GM12878 (cell line): ENCODE measurements around the gene PARK7.

ENCODE experiments used
- BCL11A ChIP-seq: IDR thresholded peaks from 2 replicates; pipeline ENCODE4 v1.6.1; 2011; ENCODE audit warnings: low read depth, low read length
- CBFB ChIP-seq: IDR thresholded peaks from 2 replicates; pipeline ENCODE4 v1.6.1; 2016; ENCODE audit warnings: antibody characterized with exemption, low read depth
- MTA3 ChIP-seq: IDR thresholded peaks from 2 replicates; pipeline ENCODE4 v1.6.1; 2012; ENCODE audit warnings: low read length, inconsistent platforms, borderline replicate concordance
- NR2C2 ChIP-seq: IDR thresholded peaks from 2 replicates; pipeline ENCODE4 v1.6.1; 2011; ENCODE audit warnings: borderline replicate concordance, low read depth; ENCODE audit not compliant: control insufficient read depth, insufficient read length
- PBX3 ChIP-seq: IDR thresholded peaks from 2 replicates; pipeline ENCODE4 v1.6.1; 2011; ENCODE audit warnings: mild to moderate bottlenecking, low read depth, low read length, moderate library complexity; ENCODE audit not compliant: insufficient replicate concordance
- POLR2A ChIP-seq: IDR thresholded peaks from 2 replicates; pipeline ENCODE4 v1.6.1; 2011; ENCODE audit warnings: low read depth, mild to moderate bottlenecking, low read length
- SKIL ChIP-seq: fragments of 450-650 bp; IDR thresholded peaks from 2 replicates; pipeline ENCODE4 v1.6.1; 2017; ENCODE audit warnings: mild to moderate bottlenecking, low read depth, inconsistent platforms; ENCODE audit not compliant: poor library complexity, severe bottlenecking
- TAF1 ChIP-seq: IDR thresholded peaks from 2 replicates; pipeline ENCODE4 v1.6.1; 2011; ENCODE audit warnings: mild to moderate bottlenecking, low read depth, low read length, borderline replicate concordance
- ZNF207 ChIP-seq: fragments of 450-650 bp; IDR thresholded peaks from 2 replicates; pipeline ENCODE4 v1.6.1; 2014; ENCODE audit warnings: antibody characterized with exemption, mild to moderate bottlenecking, borderline replicate concordance

GRCh38 chr1:7989762-7990428, 28.4 kb downstream of the PARK7 start:
- TF ChIP-seq NR2C2 = no peak
- no peak for TF ChIP-seq BCL11A
- TF ChIP-seq POLR2A = no peak
- TF ChIP-seq MTA3 = no peak
- no peak for TF ChIP-seq ZNF207
- TF ChIP-seq PBX3 = no peak
- no peak for TF ChIP-seq CBFB
- no peak for TF ChIP-seq SKIL
- TF ChIP-seq TAF1 = no peak
